ENCODE measurements around the gene MRTFB.

Gene MRTFB

DNA sequence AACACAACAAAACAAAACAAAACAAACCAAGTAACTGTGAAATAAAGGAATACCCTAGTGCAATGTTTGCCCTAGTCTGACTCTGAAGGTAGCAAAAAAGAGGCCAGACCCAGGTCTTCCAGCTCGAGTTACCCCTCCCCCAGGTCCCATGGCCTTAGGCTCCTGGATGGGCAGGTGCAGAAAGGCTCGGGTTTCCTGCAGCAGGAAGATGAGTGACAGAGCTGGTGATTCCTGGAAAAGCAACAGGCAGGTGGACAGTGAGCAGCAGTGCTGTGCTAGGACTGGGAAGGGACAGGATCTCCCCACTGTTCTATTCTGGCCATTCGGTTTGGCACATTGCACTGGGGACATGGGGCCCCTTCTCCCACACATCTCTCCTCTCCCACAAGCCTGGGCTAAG, 42.9 kb upstream of the MRTFB start:
- no peak overlapping the region for H2AFZ ChIP-seq (ENCODE audit: low read length)
- no peak overlapping the region for H3K4me3 ChIP-seq (ENCODE audit: low read length)
- H3K27me3 ChIP-seq (replicated peaks; ENCODE audit: insufficient read depth, low read length): no peaks in the 10 kb centered on the region
- H3K4me1 ChIP-seq (ENCODE audit: low read length): no peaks in the 10 kb centered on the region
- H3K9me2 ChIP-seq (replicated peaks; ENCODE audit: insufficient read depth, low read length): no peaks in the 10 kb centered on the region
- no peak for TF ChIP-seq EZH2phosphoT487 (IDR thresholded peaks at IDR 0.05; ENCODE audit: low read length)
- TF ChIP-seq, protein P1, sequence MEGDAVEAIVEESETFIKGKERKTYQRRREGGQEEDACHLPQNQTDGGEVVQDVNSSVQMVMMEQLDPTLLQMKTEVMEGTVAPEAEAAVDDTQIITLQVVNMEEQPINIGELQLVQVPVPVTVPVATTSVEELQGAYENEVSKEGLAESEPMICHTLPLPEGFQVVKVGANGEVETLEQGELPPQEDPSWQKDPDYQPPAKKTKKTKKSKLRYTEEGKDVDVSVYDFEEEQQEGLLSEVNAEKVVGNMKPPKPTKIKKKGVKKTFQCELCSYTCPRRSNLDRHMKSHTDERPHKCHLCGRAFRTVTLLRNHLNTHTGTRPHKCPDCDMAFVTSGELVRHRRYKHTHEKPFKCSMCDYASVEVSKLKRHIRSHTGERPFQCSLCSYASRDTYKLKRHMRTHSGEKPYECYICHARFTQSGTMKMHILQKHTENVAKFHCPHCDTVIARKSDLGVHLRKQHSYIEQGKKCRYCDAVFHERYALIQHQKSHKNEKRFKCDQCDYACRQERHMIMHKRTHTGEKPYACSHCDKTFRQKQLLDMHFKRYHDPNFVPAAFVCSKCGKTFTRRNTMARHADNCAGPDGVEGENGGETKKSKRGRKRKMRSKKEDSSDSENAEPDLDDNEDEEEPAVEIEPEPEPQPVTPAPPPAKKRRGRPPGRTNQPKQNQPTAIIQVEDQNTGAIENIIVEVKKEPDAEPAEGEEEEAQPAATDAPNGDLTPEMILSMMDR (IDR thresholded peaks at IDR 0.05; ENCODE audit: low read length): no peak
- TF ChIP-seq EZH2 (optimal IDR thresholded peaks at IDR 0.05; ENCODE audit: low read depth, low read length): no peak
- no peak overlapping the region for H3K27ac ChIP-seq (ENCODE audit: low read length)
- H3K9ac ChIP-seq (ENCODE audit: low read length): no peak overlapping the region
- H3K36me3 ChIP-seq (replicated peaks; ENCODE audit: insufficient read depth, low read length): no peaks in the 10 kb centered on the region
- no peak for DNase-seq
- H3K79me2 ChIP-seq (ENCODE audit: low read length): no peaks in the 10 kb centered on the region
- H3K9me3 ChIP-seq (replicated peaks; ENCODE audit: insufficient read depth, low read length): no peaks in the 10 kb centered on the region
- no peak overlapping the region for H3K4me2 ChIP-seq (ENCODE audit: low read depth, low read length)
- no peaks in the 10 kb centered on the region for H4K20me1 ChIP-seq (ENCODE audit: insufficient read depth, low read length)
- no peaks in the 10 kb centered on the region for H3F3A ChIP-seq (ENCODE audit: insufficient read depth, low read length)

DNA sequence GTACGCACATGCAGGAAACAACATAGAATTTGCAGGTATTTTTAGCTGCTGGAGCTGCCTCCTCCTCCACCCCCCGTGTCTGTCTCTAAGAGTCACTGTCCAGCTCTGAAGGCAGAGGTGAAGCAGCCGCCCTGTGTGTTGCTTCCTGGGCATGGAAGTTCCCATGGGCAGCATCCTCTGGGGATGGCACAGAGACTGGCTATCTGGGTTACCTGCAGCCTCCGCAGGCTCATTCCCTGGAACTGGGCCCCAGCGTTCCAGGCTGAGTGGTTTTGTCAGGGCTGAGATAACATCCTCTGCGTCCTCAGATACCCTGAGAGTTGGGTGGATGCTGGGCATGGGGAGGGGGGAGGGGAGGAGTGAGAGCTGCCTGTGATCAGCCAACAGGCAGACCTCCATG, 41.5 kb upstream of the MRTFB start:
- H3K9me3 ChIP-seq (replicated peaks; ENCODE audit: insufficient read depth, low read length): no peaks in the 10 kb centered on the region
- H3K9ac ChIP-seq (ENCODE audit: low read length): no peak overlapping the region
- no peaks in the 10 kb centered on the region for H3K4me1 ChIP-seq (ENCODE audit: low read length)
- DNase-seq: no peak
- no peaks in the 10 kb centered on the region for H3K9me2 ChIP-seq (replicated peaks; ENCODE audit: insufficient read depth, low read length)
- no peaks in the 10 kb centered on the region for H4K20me1 ChIP-seq (ENCODE audit: insufficient read depth, low read length)
- H3K79me2 ChIP-seq (ENCODE audit: low read length): no peaks in the 10 kb centered on the region
- no peak overlapping the region for H3K4me2 ChIP-seq (ENCODE audit: low read depth, low read length)
- H3K36me3 ChIP-seq (replicated peaks; ENCODE audit: insufficient read depth, low read length): no peaks in the 10 kb centered on the region
- TF ChIP-seq, protein P1 (IDR thresholded peaks at IDR 0.05; ENCODE audit: low read length): no peak
- TF ChIP-seq EZH2 (optimal IDR thresholded peaks at IDR 0.05; ENCODE audit: low read depth, low read length) (no peak), EZH2phosphoT487 (IDR thresholded peaks at IDR 0.05; ENCODE audit: low read length) (no peak)
- no peak overlapping the region for H3K4me3 ChIP-seq (ENCODE audit: low read length)
- H2AFZ ChIP-seq (ENCODE audit: low read length): no peak overlapping the region
- H3K27ac ChIP-seq (ENCODE audit: low read length): no peak overlapping the region
- H3K27me3 ChIP-seq (replicated peaks; ENCODE audit: insufficient read depth, low read length): no peaks in the 10 kb centered on the region
- H3F3A ChIP-seq (ENCODE audit: insufficient read depth, low read length): no peaks in the 10 kb centered on the region

DNA sequence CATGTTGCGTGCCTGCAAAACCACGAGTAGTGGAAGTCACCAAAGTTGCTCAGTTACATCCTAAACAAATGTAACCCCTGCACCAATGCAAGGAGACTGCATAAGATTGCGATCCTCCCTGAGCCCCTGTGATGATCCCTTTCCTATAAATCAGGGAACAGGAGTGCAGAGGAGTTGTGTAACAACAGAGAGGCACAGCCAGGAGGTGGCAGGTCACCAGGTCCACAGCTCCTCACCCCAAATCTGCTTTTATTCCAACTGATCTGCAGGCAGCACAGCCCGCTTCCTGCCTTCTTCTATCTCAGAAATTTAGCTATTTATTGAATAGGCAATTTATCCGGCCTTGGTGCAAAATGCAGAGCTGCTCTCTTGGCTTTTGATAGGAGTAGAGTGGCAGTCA, 36.0 kb upstream of the MRTFB start:
- Histone ChIP-seq H3K9me2 (replicated peaks; ENCODE audit: insufficient read depth, low read length) (no peaks in the 10 kb centered on the region), H3K27me3 (replicated peaks; ENCODE audit: insufficient read depth, low read length) (no peaks in the 10 kb centered on the region), H3K79me2 (ENCODE audit: low read length) (no peaks in the 10 kb centered on the region), H3K9me3 (replicated peaks; ENCODE audit: insufficient read depth, low read length) (no peaks in the 10 kb centered on the region), H3K36me3 (replicated peaks; ENCODE audit: insufficient read depth, low read length) (no peaks in the 10 kb centered on the region), H3K4me3 (ENCODE audit: low read length) (no peak overlapping the region), H3F3A (ENCODE audit: insufficient read depth, low read length) (no peaks in the 10 kb centered on the region), H4K20me1 (ENCODE audit: insufficient read depth, low read length) (no peaks in the 10 kb centered on the region), H3K4me1 (ENCODE audit: low read length) (no peaks in the 10 kb centered on the region), H3K27ac (ENCODE audit: low read length) (no peak overlapping the region), H3K4me2 (ENCODE audit: low read depth, low read length) (no peak overlapping the region), H3K9ac (ENCODE audit: low read length) (no peak overlapping the region), H2AFZ (ENCODE audit: low read length) (no peak overlapping the region)
- TF ChIP-seq EZH2phosphoT487 (IDR thresholded peaks at IDR 0.05; ENCODE audit: low read length): no peak
- TF ChIP-seq, protein P1 (IDR thresholded peaks at IDR 0.05; ENCODE audit: low read length): no peak
- no peak for TF ChIP-seq EZH2 (optimal IDR thresholded peaks at IDR 0.05; ENCODE audit: low read depth, low read length)
- DNase-seq: no peak
